Measurements from ENCODE around the gene IDH1. TPM values are rescaled to one million over a fixed set of nuclear protein-coding genes. Genes with fewer than 3 reads are reported as not detected.

The IDH1 gene
- total and polyA plus RNA-seq, 2 of the 13 experiments (the other 11 are each of a cell fraction or from before 2014, with no cell fraction given), result 312 to 1,077 TPM

DNA sequence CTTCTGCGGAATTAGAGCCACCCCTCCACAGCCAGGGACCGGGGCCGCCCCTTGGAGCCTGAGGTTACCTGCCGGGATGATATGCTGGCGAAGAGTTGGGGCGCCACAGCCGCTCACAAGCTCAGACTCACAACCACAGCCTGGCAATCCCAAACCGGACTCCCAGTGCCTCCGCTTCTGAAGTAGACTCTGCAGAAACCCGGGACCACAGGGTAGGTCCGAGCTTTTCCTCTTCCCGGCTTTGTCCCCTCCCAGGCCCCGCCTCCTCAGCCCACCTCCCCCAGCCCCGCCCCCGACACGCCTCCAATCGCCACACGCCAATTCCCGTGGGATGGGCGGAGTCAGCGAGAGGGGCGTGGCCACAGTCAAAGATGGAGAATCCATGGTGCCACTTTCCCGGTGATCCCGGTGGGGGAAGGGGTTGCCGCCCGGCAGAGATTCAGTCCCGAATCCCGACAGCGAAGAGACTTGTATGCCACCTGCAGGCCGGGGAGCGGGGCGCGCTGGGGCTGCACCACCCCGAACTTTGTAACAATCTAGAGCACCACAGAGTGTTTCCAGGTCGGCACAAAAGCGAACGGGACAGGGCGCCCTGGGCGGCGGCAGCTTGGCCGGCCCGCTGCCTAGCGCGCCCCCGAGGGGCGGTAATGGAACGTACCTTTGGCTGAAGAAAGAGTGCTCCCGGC is at the start of gene IDH1 (continued):
- TF ChIP-seq MTA3 (CRISPR knock-in tag; IDR thresholded peaks at IDR 0.05), result no peak
- TF ChIP-seq GZF1 (CRISPR knock-in tag; IDR thresholded peaks at IDR 0.05), result peak; percentile 92
- TF ChIP-seq, protein P1, sequence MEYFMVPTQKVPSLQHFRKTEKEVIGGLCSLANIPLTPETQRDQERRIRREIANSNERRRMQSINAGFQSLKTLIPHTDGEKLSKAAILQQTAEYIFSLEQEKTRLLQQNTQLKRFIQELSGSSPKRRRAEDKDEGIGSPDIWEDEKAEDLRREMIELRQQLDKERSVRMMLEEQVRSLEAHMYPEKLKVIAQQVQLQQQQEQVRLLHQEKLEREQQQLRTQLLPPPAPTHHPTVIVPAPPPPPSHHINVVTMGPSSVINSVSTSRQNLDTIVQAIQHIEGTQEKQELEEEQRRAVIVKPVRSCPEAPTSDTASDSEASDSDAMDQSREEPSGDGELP (IDR thresholded peaks at IDR 0.05; ENCODE audit: borderline replicate concordance, low read depth), result peak; percentile 47; the same call in 1 of the 2 replicates
- no peak; the same call in 1 of the 2 replicates for TF ChIP-seq ZNF556 (CRISPR knock-in tag; IDR thresholded peaks at IDR 0.05; ENCODE audit: borderline replicate concordance)
- TF ChIP-seq, protein P2, sequence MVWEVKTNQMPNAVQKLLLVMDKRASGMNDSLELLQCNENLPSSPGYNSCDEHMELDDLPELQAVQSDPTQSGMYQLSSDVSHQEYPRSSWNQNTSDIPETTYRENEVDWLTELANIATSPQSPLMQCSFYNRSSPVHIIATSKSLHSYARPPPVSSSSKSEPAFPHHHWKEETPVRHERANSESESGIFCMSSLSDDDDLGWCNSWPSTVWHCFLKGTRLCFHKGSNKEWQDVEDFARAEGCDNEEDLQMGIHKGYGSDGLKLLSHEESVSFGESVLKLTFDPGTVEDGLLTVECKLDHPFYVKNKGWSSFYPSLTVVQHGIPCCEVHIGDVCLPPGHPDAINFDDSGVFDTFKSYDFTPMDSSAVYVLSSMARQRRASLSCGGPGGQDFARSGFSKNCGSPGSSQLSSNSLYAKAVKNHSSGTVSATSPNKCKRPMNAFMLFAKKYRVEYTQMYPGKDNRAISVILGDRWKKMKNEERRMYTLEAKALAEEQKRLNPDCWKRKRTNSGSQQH (CRISPR knock-in tag; IDR thresholded peaks at IDR 0.05; ENCODE audit: low read depth), result no peak
- peak; percentile 89 for TF ChIP-seq KDM3A (CRISPR knock-in tag; IDR thresholded peaks at IDR 0.05; ENCODE audit: low read depth)
- no peak for TF ChIP-seq MAFG (CRISPR knock-in tag; IDR thresholded peaks at IDR 0.05)
- no peak; the same call in 1 of the 2 replicates for TF ChIP-seq ZFP90 (CRISPR knock-in tag; IDR thresholded peaks at IDR 0.05; ENCODE audit: borderline replicate concordance)
- TF ChIP-seq AGO2 (optimal IDR thresholded peaks at IDR 0.05; ENCODE audit: low read depth, low read length), result peak; percentile 84
- TF ChIP-seq CCDC6 (CRISPR knock-in tag; IDR thresholded peaks at IDR 0.05), result peak; percentile 94
- TF ChIP-seq NCOA5 (CRISPR knock-in tag; IDR thresholded peaks at IDR 0.05), result no peak
- peak; percentile 76; the same call in 1 of the 2 replicates for TF ChIP-seq ZNF350 (CRISPR knock-in tag; IDR thresholded peaks at IDR 0.05; ENCODE audit: borderline replicate concordance, low read depth)
- TF ChIP-seq ZSCAN29 (CRISPR knock-in tag; conservative IDR thresholded peaks at IDR 0.05), result no peak
- TF ChIP-seq, protein P3, sequence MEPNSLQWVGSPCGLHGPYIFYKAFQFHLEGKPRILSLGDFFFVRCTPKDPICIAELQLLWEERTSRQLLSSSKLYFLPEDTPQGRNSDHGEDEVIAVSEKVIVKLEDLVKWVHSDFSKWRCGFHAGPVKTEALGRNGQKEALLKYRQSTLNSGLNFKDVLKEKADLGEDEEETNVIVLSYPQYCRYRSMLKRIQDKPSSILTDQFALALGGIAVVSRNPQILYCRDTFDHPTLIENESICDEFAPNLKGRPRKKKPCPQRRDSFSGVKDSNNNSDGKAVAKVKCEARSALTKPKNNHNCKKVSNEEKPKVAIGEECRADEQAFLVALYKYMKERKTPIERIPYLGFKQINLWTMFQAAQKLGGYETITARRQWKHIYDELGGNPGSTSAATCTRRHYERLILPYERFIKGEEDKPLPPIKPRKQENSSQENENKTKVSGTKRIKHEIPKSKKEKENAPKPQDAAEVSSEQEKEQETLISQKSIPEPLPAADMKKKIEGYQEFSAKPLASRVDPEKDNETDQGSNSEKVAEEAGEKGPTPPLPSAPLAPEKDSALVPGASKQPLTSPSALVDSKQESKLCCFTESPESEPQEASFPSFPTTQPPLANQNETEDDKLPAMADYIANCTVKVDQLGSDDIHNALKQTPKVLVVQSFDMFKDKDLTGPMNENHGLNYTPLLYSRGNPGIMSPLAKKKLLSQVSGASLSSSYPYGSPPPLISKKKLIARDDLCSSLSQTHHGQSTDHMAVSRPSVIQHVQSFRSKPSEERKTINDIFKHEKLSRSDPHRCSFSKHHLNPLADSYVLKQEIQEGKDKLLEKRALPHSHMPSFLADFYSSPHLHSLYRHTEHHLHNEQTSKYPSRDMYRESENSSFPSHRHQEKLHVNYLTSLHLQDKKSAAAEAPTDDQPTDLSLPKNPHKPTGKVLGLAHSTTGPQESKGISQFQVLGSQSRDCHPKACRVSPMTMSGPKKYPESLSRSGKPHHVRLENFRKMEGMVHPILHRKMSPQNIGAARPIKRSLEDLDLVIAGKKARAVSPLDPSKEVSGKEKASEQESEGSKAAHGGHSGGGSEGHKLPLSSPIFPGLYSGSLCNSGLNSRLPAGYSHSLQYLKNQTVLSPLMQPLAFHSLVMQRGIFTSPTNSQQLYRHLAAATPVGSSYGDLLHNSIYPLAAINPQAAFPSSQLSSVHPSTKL (CRISPR knock-in tag; IDR thresholded peaks at IDR 0.05), result peak; percentile 68; the same call in 1 of the 2 replicates
- TF ChIP-seq ZMYM4 (CRISPR knock-in tag; IDR thresholded peaks at IDR 0.05), result peak; percentile 89
- TF ChIP-seq, protein P4, sequence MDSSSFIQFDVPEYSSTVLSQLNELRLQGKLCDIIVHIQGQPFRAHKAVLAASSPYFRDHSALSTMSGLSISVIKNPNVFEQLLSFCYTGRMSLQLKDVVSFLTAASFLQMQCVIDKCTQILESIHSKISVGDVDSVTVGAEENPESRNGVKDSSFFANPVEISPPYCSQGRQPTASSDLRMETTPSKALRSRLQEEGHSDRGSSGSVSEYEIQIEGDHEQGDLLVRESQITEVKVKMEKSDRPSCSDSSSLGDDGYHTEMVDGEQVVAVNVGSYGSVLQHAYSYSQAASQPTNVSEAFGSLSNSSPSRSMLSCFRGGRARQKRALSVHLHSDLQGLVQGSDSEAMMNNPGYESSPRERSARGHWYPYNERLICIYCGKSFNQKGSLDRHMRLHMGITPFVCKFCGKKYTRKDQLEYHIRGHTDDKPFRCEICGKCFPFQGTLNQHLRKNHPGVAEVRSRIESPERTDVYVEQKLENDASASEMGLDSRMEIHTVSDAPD (CRISPR knock-in tag; IDR thresholded peaks at IDR 0.05), result no peak; the same call in 1 of the 2 replicates
- TF ChIP-seq ZNF749 (CRISPR knock-in tag; IDR thresholded peaks at IDR 0.05; ENCODE audit: borderline replicate concordance), result no peak
- TF ChIP-seq SRF (IDR thresholded peaks at IDR 0.05; ENCODE audit: low read depth, low read length), result peak; percentile 11; the same call in 1 of the 2 replicates
- TF ChIP-seq ZNF432 (CRISPR knock-in tag; IDR thresholded peaks at IDR 0.05; ENCODE audit: borderline replicate concordance), result no peak
- TF ChIP-seq, protein P5, sequence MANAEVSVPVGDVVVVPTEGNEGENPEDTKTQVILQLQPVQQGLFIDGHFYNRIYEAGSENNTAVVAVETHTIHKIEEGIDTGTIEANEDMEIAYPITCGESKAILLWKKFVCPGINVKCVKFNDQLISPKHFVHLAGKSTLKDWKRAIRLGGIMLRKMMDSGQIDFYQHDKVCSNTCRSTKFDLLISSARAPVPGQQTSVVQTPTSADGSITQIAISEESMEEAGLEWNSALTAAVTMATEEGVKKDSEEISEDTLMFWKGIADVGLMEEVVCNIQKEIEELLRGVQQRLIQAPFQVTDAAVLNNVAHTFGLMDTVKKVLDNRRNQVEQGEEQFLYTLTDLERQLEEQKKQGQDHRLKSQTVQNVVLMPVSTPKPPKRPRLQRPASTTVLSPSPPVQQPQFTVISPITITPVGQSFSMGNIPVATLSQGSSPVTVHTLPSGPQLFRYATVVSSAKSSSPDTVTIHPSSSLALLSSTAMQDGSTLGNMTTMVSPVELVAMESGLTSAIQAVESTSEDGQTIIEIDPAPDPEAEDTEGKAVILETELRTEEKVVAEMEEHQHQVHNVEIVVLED (CRISPR knock-in tag; IDR thresholded peaks at IDR 0.05; ENCODE audit: borderline replicate concordance), result peak; percentile 29; the same call in 1 of the 2 replicates
